Nephron (organoid): ENCODE measurements around the gene RAB11FIP4.

Experiments used
- H3K27ac Mint-ChIP-seq, 3 experiments: 2 replicates each; pipeline ENCODE4 v1.8.0; 2020; ENCODE audit warnings: mixed read lengths in 3 of 3, mild to moderate bottlenecking in 2 of 3, moderate library complexity in 1 of 3
- H3K27me3 Mint-ChIP-seq: 2 replicates; pipeline ENCODE4 v1.8.0; 2021; ENCODE audit warnings: low read depth, mild to moderate bottlenecking, moderate library complexity, mixed read lengths
- H3K36me3 Mint-ChIP-seq: 2 replicates; pipeline ENCODE4 v1.8.0; 2020; ENCODE audit warnings: low read depth, mixed read lengths
- H3K4me1 Mint-ChIP-seq: 2 replicates; pipeline ENCODE4 v1.8.0; 2020; ENCODE audit warnings: mixed read lengths
- H3K4me3 Mint-ChIP-seq, 3 experiments: 2 replicates each; pipeline ENCODE4 v1.8.0; 2020; ENCODE audit warnings: mild to moderate bottlenecking in 3 of 3, mixed read lengths in 3 of 3, moderate library complexity in 2 of 3
- H3K9me3 Mint-ChIP-seq: 2 replicates; pipeline ENCODE4 v1.8.0; 2020; ENCODE audit warnings: mixed read lengths
- CTCF ChIP-seq, 3 experiments: fragments of 200-600 bp; sonication (generic); IDR thresholded peaks; one replicate each; pipeline ENCODE4 v1.5.0; 2021; ENCODE audit warnings: antibody characterized with exemption in 3 of 3; ENCODE audit not compliant: unreplicated experiment in 3 of 3

Gene RAB11FIP4

GRCh38 chr17:31459716-31460115 is 68.2 kb downstream of the RAB11FIP4 start:
- no peak for TF ChIP-seq CTCF (IDR thresholded peaks at IDR 0.05; ENCODE audit: unreplicated experiment in 3 of 3)
- peaks cover 36% of the 10 kb centered on the region for H3K4me1 Mint-ChIP-seq
- no peaks in the 10 kb centered on the region for H3K9me3 Mint-ChIP-seq
- no peak overlapping the region for H3K4me3 Mint-ChIP-seq
- H3K36me3 Mint-ChIP-seq = no peaks in the 10 kb centered on the region
- H3K27me3 Mint-ChIP-seq = peaks cover 13% of the 10 kb centered on the region
- H3K27ac Mint-ChIP-seq = no peak overlapping the region

- H3K9me3 Mint-ChIP-seq = no peaks in the 10 kb centered on the region
- peaks cover 13% of the 10 kb centered on the region for H3K27me3 Mint-ChIP-seq
- TF ChIP-seq CTCF (IDR thresholded peaks at IDR 0.05; ENCODE audit: unreplicated experiment in 3 of 3) = no peak
- H3K4me3 Mint-ChIP-seq = no peak overlapping the region
- peaks cover 36% of the 10 kb centered on the region for H3K4me1 Mint-ChIP-seq
- no peaks in the 10 kb centered on the region for H3K36me3 Mint-ChIP-seq
- no peak overlapping the region for H3K27ac Mint-ChIP-seq
These were observed 68.8 kb downstream of the RAB11FIP4 start for GRCh38 chr17:31460226-31460721.

DNA sequence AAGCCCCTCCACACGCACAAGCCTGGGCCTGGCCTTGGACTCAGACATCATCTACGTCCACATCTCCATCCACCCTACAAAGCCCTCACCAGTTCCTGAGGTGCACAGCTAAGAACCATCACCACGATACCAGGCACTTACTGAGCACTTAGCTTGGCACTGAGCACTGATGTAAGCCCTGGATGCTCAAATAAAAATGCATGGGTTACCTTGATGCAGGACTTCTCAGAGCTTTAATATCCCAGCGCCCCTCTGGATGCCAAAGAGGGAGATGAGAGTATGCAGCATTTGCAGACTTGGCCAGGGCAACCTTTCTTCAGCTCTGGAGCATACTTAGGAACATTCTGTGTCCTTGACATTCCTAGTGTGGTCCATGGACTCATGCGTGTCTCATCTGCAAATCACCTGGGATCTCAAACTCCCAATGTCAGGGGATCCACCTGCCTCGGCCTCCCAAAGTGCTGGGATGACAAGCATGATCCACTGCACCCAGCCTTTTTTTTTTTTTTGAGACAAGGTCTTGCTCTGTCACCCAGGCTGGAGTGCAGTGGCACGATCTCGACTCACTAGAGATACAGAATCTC is 69.8 kb downstream of the RAB11FIP4 start:
- Mint-ChIP-seq H3K4me1 (peaks cover 39% of the 10 kb centered on the region), H3K27ac (no peak overlapping the region), H3K4me3 (no peak overlapping the region), H3K9me3 (no peaks in the 10 kb centered on the region), H3K27me3 (peaks cover 13% of the 10 kb centered on the region), H3K36me3 (no peaks in the 10 kb centered on the region)
- no peak for TF ChIP-seq CTCF (IDR thresholded peaks at IDR 0.05; ENCODE audit: unreplicated experiment in 3 of 3)

DNA sequence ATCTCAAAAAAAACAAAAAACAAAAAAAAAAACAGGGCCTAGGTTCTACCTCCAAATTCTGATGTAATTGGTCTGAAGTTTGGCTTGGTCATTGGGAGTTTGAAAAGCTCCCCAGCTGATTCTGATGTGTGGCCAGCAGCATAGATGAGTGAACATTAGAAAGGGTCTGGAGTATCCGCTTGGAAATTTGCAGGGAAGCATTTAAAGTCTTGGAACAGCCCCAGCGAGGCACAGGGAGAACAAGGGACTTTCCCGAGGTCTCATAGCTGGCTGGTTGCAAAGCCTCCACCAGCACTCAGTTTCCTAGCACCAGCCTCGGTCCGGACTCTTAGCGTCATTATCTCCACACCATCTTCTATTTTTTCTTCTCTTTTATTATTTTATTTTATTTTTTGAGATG is 70.8 kb downstream of the RAB11FIP4 start:
- Mint-ChIP-seq H3K4me3 (no peak overlapping the region), H3K9me3 (no peaks in the 10 kb centered on the region), H3K27ac (no peak overlapping the region), H3K36me3 (no peaks in the 10 kb centered on the region), H3K4me1 (peaks cover 37% of the 10 kb centered on the region), H3K27me3 (peaks cover 10% of the 10 kb centered on the region)
- TF ChIP-seq CTCF (IDR thresholded peaks at IDR 0.05; ENCODE audit: unreplicated experiment in 3 of 3) = no peak

GRCh38 chr17:31466096-31466760 is 74.8 kb downstream of the RAB11FIP4 start:
- H3K4me3 Mint-ChIP-seq = no peak overlapping the region
- H3K4me1 Mint-ChIP-seq = peaks cover 24% of the 10 kb centered on the region
- H3K36me3 Mint-ChIP-seq = no peaks in the 10 kb centered on the region
- no peak overlapping the region for H3K27ac Mint-ChIP-seq
- H3K9me3 Mint-ChIP-seq = no peaks in the 10 kb centered on the region
- peaks cover 6% of the 10 kb centered on the region for H3K27me3 Mint-ChIP-seq
- no peak for TF ChIP-seq CTCF (IDR thresholded peaks at IDR 0.05; ENCODE audit: unreplicated experiment in 3 of 3)
